Osteocyte (in vitro differentiated cells): ENCODE measurements around the gene EDN2. TPM values are rescaled to one million over a fixed set of nuclear protein-coding genes. Genes with fewer than 3 reads are reported as not detected.

Source experiments
- DNase-seq: peaks from one replicate; pipeline ENCODE4 v3.0.0; 2021; ENCODE audit warnings: mixed read lengths; ENCODE audit not compliant: unreplicated experiment; ENCODE audit errors: extremely low spot score
- H3K27ac Mint-ChIP-seq: one replicate; pipeline ENCODE4 v1.8.0; 2021; ENCODE audit warnings: mild to moderate bottlenecking, mixed read lengths; ENCODE audit not compliant: unreplicated experiment
- H3K27me3 Mint-ChIP-seq: one replicate; pipeline ENCODE4 v1.8.0; 2021; ENCODE audit warnings: mixed read lengths; ENCODE audit not compliant: unreplicated experiment
- H3K36me3 Mint-ChIP-seq: one replicate; pipeline ENCODE4 v1.8.0; 2021; ENCODE audit warnings: mixed read lengths; ENCODE audit not compliant: unreplicated experiment
- H3K4me1 Mint-ChIP-seq: one replicate; pipeline ENCODE4 v1.8.0; 2021; ENCODE audit warnings: mixed read lengths; ENCODE audit not compliant: unreplicated experiment
- H3K4me3 Mint-ChIP-seq: one replicate; pipeline ENCODE4 v1.8.0; 2021; ENCODE audit warnings: mild to moderate bottlenecking, moderate library complexity, mixed read lengths; ENCODE audit not compliant: unreplicated experiment
- H3K9me3 Mint-ChIP-seq: one replicate; pipeline ENCODE4 v1.8.0; 2021; ENCODE audit warnings: mixed read lengths; ENCODE audit not compliant: unreplicated experiment
- total RNA-seq: library from RNA; stranded (reverse); gene quantifications from 2 replicates; pipeline ENCODE4 v1.2.1, GENCODE V29; 2021
- TF ChIP-seq, protein P1 (sequence below): fragments of 200-600 bp; sonication (generic); IDR thresholded peaks from 2 replicates; pipeline ENCODE4 v1.5.0; 2021; ENCODE audit warnings: antibody characterized with exemption, mild to moderate bottlenecking, moderate library complexity

Gene EDN2
- total RNA-seq, 1 donor from 2014 or later = not detected

DNA sequence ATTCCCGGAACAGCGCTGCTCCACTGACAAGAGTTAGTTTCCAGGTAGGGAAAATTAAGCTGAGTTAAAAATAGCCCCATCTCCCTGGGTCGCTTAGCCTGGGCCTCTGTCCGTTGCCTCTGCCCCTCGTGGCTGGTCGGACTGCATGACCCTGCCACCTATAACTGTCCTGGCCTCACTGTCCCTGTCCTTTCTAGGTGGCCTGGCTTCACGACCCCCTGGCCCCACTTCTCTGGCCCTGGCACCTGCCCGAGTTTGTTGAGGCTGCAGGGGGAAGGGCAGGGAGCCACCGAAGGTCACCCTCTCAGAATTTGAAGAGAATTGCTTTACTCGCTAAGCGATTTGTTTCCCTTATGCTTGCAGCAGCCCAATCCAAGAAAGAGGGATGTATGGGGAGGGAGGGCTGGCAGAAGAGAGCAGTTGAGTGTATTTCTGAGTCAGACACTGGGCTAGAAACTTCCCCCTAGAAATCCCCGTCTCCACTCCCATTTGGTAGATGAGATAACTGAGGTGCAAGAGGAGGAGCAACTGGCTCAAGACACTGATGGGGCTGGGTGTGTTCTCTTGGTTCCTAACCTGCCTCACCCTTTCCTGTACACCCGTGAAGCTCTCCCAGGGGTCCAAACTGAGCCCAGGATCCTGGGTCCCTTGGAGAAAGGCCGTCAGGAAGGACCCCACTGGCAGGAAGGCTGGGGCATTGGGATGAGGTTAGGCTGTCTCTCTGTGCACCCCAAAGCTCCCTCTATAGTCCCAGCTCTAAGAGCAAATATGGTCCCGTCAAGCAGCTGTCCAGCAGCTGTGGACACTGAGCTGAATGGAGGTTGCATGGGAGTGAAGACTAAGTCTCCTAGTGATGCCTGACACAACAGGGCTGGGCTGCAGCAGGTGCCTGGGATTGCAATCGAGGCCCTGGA is 2.9 kb upstream of the EDN2 start:
- H3K4me1 Mint-ChIP-seq = peaks cover 50% of the 10 kb centered on the region
- H3K4me3 Mint-ChIP-seq = no peak overlapping the region

DNA sequence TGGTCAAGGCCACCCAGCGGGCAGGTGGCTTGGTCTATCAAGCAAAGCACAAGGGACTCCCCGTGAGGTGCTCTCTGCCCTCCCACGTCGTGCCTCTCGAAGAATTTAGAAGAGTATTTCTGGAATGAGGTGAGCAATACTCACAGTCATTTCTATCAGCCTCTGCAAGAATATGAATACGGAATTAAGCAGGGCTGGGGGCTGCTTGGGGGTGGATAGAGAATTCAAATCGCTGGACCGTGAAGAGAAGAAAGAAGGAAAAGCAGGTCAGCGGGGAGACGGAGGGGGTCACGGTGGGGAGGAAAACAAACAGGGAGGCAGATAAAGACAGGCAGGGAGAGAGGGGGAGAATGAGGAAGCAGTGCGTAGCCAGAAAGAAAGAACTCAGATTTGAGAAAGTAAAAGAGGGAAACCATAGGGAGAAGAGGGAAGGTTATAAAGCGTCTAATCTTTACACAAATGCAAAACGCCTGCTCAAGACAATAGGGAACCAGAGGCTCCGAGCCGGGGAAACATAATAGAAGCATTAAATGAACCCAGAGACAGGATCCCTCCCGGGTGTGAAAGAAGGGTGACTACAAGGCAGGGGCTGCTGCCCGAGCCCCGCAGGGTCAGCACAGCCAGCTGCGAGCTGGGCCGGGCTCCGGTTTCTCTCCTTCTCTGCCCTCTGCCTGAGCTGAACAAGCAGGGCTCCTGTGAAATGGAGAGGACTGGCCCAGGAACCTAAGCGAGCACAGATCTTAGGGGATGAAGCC is 2.1 kb upstream of the EDN2 start:
- peak overlapping the region; percentile 84 for H3K27ac Mint-ChIP-seq
- H3K9me3 Mint-ChIP-seq = peaks cover 3% of the 10 kb centered on the region
- H3K36me3 Mint-ChIP-seq = no peaks in the 10 kb centered on the region
- no peak for DNase-seq
- H3K4me1 Mint-ChIP-seq = peaks cover 50% of the 10 kb centered on the region
- TF ChIP-seq, protein P1, sequence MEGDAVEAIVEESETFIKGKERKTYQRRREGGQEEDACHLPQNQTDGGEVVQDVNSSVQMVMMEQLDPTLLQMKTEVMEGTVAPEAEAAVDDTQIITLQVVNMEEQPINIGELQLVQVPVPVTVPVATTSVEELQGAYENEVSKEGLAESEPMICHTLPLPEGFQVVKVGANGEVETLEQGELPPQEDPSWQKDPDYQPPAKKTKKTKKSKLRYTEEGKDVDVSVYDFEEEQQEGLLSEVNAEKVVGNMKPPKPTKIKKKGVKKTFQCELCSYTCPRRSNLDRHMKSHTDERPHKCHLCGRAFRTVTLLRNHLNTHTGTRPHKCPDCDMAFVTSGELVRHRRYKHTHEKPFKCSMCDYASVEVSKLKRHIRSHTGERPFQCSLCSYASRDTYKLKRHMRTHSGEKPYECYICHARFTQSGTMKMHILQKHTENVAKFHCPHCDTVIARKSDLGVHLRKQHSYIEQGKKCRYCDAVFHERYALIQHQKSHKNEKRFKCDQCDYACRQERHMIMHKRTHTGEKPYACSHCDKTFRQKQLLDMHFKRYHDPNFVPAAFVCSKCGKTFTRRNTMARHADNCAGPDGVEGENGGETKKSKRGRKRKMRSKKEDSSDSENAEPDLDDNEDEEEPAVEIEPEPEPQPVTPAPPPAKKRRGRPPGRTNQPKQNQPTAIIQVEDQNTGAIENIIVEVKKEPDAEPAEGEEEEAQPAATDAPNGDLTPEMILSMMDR = no peak
- peak overlapping the region; percentile 55 for H3K4me3 Mint-ChIP-seq
- no peaks in the 10 kb centered on the region for H3K27me3 Mint-ChIP-seq

More for the DNA sequence above, 2.9 kb upstream of the EDN2 start:
- TF ChIP-seq, protein P1 = no peak
- H3K27me3 Mint-ChIP-seq = no peaks in the 10 kb centered on the region
- H3K27ac Mint-ChIP-seq = no peak overlapping the region
- no peak for DNase-seq
- no peaks in the 10 kb centered on the region for H3K36me3 Mint-ChIP-seq
- peaks cover 3% of the 10 kb centered on the region for H3K9me3 Mint-ChIP-seq

DNA sequence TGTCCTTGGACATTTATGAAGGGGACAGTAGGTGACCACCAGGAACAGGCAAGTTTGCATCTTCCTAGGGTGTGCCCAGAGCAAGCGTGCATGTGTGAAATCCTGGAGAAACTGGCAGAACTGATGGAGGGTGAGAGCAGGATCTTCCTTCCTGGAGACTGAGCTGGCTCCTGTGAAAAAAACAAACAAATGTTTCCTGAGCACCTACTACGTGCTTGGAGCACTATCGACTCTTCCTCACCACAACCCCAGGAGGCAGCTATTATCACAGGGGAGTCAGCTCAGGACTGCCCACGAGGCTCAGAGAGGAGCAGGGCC is 1.5 kb upstream of the EDN2 start:
- Mint-ChIP-seq H3K4me1 (peaks cover 50% of the 10 kb centered on the region), H3K36me3 (no peaks in the 10 kb centered on the region), H3K27ac (peak overlapping the region; percentile 84), H3K4me3 (no peak overlapping the region), H3K9me3 (peaks cover 3% of the 10 kb centered on the region), H3K27me3 (no peaks in the 10 kb centered on the region)
- TF ChIP-seq, protein P1 = no peak
- DNase-seq = no peak

DNA sequence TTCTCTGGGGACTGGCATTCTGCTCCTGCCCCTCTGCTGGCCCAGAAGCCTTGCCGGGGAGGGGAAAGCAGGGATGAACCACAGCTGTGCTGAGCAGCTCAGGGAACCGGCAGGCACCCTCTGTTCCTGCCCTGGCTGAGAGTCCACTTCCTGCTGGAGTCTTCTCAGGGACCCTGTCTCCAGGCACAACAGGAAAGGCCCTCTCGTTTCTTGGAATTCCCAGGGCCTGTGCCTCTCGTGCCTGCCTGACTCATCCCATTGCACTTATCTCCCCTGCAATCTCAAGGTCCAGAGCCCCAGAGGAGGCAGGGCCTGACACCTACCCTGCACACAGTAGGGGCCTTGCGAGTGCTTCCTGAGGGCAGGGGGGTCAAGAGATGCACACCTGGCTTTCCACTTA is 1.1 kb upstream of the EDN2 start:
- Mint-ChIP-seq H3K36me3 (no peaks in the 10 kb centered on the region), H3K9me3 (peaks cover 3% of the 10 kb centered on the region), H3K4me3 (no peak overlapping the region), H3K27ac (peak overlapping the region; percentile 84), H3K27me3 (no peaks in the 10 kb centered on the region), H3K4me1 (peaks cover 50% of the 10 kb centered on the region)
- DNase-seq = no peak
- TF ChIP-seq, protein P1 = no peak

DNA sequence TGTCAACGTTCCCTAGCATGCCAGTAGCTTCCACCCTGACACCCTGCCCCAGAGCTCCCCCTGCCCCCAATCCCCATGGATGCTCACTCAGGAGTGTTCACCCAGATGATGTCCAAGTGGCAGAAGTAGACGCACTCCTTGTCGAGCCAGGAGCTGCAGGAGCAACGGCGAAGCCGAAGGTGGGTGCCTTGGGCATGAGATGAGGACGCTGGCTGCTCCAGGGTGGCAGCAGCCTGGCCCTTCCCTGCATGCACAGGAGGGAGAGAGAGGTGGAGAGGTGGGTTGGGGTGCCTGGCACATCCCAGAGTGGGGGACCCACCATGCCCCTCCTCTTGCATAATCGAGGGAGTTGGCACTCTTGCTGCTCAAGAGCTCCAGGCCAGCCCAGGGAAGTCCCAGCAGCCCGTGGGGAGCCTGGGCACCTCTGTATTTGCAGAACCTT is 502 bp downstream of the EDN2 start:
- DNase-seq = no peak
- Mint-ChIP-seq H3K27me3 (no peaks in the 10 kb centered on the region), H3K9me3 (no peaks in the 10 kb centered on the region), H3K36me3 (no peaks in the 10 kb centered on the region), H3K27ac (no peak overlapping the region), H3K4me1 (peaks cover 56% of the 10 kb centered on the region), H3K4me3 (no peak overlapping the region)
- TF ChIP-seq, protein P1 = no peak
